ENCODE measurements around the gene ABHD5.

ABHD5 gene

GRCh38 chr3:43686333-43686699, 4.4 kb upstream of the ABHD5 start:
- DNase-seq = no peak

- DNase-seq = no peak
Observed at GRCh38 chr3:43686700-43687498, 3.8 kb upstream of the ABHD5 start.

- no peak for DNase-seq
Observed at GRCh38 chr3:43687499-43687811, 3.3 kb upstream of the ABHD5 start.

GRCh38 chr3:43688245-43688650, 2.5 kb upstream of the ABHD5 start:
- DNase-seq = no peak

GRCh38 chr3:43689166-43689565, 1.6 kb upstream of the ABHD5 start:
- no peak for DNase-seq

GRCh38 chr3:43689766-43690399, 855 bp upstream of the ABHD5 start:
- peak; percentile 42 for DNase-seq

- peak; percentile 16 for DNase-seq
Observed at GRCh38 chr3:43691120-43691995, 620 bp downstream of the ABHD5 start.

- DNase-seq = no peak
Observed at GRCh38 chr3:43692085-43692855, 1.5 kb downstream of the ABHD5 start.

- DNase-seq = no peak
Observed at GRCh38 chr3:43692971-43693370, 2.2 kb downstream of the ABHD5 start.

- no peak for DNase-seq
Observed at GRCh38 chr3:43693594-43693993, 2.9 kb downstream of the ABHD5 start.

- DNase-seq = no peak
Observed at GRCh38 chr3:43695443-43695842, 4.7 kb downstream of the ABHD5 start.

- no peak for DNase-seq
Observed at GRCh38 chr3:43695863-43696262, 5.1 kb downstream of the ABHD5 start.

GRCh38 chr3:43696441-43696840, 5.7 kb downstream of the ABHD5 start:
- DNase-seq = no peak

- no peak for DNase-seq
Observed at GRCh38 chr3:43696881-43697280, 6.1 kb downstream of the ABHD5 start.

GRCh38 chr3:43699864-43700263, 9.1 kb downstream of the ABHD5 start:
- no peak for DNase-seq

- DNase-seq = no peak
Observed at GRCh38 chr3:43704697-43705096, 14.0 kb downstream of the ABHD5 start.

- DNase-seq = no peak
Observed at GRCh38 chr3:43706342-43706741, 15.6 kb downstream of the ABHD5 start.

GRCh38 chr3:43707266-43707665, 16.5 kb downstream of the ABHD5 start:
- DNase-seq = no peak

GRCh38 chr3:43707998-43708397, 17.3 kb downstream of the ABHD5 start:
- DNase-seq = no peak

- no peak for DNase-seq
Observed at GRCh38 chr3:43709022-43709421, 18.3 kb downstream of the ABHD5 start.

- DNase-seq = no peak
Observed at GRCh38 chr3:43710607-43711006, 19.9 kb downstream of the ABHD5 start.

- no peak for DNase-seq
Observed at GRCh38 chr3:43718296-43718695, 27.6 kb downstream of the ABHD5 start.

- no peak for DNase-seq
Observed at GRCh38 chr3:43723121-43723734, 32.5 kb downstream of the ABHD5 start.

All from stimulated activated naive CD4-positive, alpha-beta T cell treated with Interleukin-2 at 50 U/mL for 16 hours (primary cell).